ENCODE measurements around the gene SCYL1. TPM values are rescaled to one million over a fixed set of nuclear protein-coding genes. Genes with fewer than 3 reads are reported as not detected.

SCYL1 gene
- total RNA-seq, 1 donor from 2014 or later, result 79.4 TPM

GRCh38 chr11:65488273-65489034 lies 36.4 kb upstream of the SCYL1 start:
- H3K27me3 Mint-ChIP-seq, result no peaks in the 10 kb centered on the region
- H3K9me3 Mint-ChIP-seq, result no peaks in the 10 kb centered on the region
- TF ChIP-seq, protein P1, sequence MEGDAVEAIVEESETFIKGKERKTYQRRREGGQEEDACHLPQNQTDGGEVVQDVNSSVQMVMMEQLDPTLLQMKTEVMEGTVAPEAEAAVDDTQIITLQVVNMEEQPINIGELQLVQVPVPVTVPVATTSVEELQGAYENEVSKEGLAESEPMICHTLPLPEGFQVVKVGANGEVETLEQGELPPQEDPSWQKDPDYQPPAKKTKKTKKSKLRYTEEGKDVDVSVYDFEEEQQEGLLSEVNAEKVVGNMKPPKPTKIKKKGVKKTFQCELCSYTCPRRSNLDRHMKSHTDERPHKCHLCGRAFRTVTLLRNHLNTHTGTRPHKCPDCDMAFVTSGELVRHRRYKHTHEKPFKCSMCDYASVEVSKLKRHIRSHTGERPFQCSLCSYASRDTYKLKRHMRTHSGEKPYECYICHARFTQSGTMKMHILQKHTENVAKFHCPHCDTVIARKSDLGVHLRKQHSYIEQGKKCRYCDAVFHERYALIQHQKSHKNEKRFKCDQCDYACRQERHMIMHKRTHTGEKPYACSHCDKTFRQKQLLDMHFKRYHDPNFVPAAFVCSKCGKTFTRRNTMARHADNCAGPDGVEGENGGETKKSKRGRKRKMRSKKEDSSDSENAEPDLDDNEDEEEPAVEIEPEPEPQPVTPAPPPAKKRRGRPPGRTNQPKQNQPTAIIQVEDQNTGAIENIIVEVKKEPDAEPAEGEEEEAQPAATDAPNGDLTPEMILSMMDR (conservative IDR thresholded peaks at IDR 0.05), result no peak
- H3K4me3 Mint-ChIP-seq, result peak overlapping the region; percentile 78
- peak overlapping the region; percentile 94 for H3K27ac Mint-ChIP-seq
- no peak for DNase-seq (ENCODE audit: extremely low spot score, unreplicated experiment)
- H3K36me3 Mint-ChIP-seq, result no peaks in the 10 kb centered on the region
- H3K4me1 Mint-ChIP-seq (ENCODE audit: unreplicated experiment), result peaks cover 65% of the 10 kb centered on the region

DNA sequence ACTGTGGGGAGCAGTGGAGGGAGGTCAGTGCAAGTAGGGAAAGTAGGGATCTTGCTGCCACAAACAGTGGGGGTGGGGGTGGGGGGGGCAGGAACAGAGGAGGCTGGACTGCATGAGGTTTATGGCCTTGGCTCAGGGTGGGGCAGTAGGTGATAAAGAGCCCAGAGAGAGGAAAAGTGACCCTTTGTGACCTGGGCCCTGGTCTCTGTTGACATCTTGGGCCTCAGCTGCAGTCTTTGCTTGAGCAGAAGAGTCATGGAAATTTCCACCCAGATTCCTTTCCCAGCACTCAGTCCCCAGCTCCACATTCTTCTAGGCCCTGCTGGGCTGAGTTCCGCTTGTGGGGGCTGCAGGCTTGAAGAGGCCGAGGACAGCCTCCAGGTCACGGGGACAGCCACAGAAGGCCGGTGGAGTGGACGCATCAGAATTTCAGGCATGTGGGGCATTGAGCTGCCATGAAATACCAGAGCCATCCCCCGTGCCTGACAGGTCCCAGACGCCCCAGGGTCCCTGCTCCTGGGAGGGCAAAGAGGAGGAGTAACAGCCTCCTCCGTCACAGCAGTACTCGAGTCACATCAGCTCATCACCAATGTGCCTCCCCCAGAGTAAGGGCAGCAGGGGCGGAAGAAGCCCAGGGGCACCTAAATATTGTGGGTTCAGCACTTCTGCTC lies 35.7 kb upstream of the SCYL1 start:
- peak overlapping the region; percentile 78 for H3K4me3 Mint-ChIP-seq
- peaks cover 66% of the 10 kb centered on the region for H3K4me1 Mint-ChIP-seq (ENCODE audit: unreplicated experiment)
- no peaks in the 10 kb centered on the region for H3K9me3 Mint-ChIP-seq
- H3K27me3 Mint-ChIP-seq, result no peaks in the 10 kb centered on the region
- TF ChIP-seq, protein P1 (conservative IDR thresholded peaks at IDR 0.05), result no peak
- peak overlapping the region; percentile 94 for H3K27ac Mint-ChIP-seq
- no peak for DNase-seq (ENCODE audit: extremely low spot score, unreplicated experiment)
- no peaks in the 10 kb centered on the region for H3K36me3 Mint-ChIP-seq

- H3K36me3 Mint-ChIP-seq, result no peaks in the 10 kb centered on the region
- peak overlapping the region; percentile 94 for H3K27ac Mint-ChIP-seq
- DNase-seq (ENCODE audit: extremely low spot score, unreplicated experiment), result no peak
- TF ChIP-seq, protein P1 (conservative IDR thresholded peaks at IDR 0.05), result no peak
- H3K4me3 Mint-ChIP-seq, result peak overlapping the region; percentile 74
- no peaks in the 10 kb centered on the region for H3K9me3 Mint-ChIP-seq
- H3K27me3 Mint-ChIP-seq, result no peaks in the 10 kb centered on the region
- H3K4me1 Mint-ChIP-seq (ENCODE audit: unreplicated experiment), result peaks cover 72% of the 10 kb centered on the region
These were observed 35.1 kb upstream of the SCYL1 start for GRCh38 chr11:65489706-65490320.

DNA sequence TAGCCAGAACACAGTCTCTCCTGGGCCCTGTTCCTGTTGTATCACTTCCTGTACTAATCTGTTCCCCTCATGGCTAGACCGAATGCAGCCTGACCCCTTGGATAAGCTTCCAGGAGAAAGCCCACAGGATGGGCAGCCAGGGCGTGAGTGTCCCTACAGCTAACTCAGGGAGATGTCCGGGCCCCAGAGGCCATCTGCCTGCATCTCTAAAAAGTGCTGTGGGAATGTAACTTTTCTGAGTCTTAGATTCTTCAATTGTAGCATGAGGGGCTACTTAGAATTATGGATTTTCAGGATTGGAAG lies 33.8 kb upstream of the SCYL1 start:
- TF ChIP-seq, protein P1 (conservative IDR thresholded peaks at IDR 0.05), result no peak
- Mint-ChIP-seq H3K27me3 (no peaks in the 10 kb centered on the region), H3K27ac (peak overlapping the region; percentile 91), H3K4me1 (ENCODE audit: unreplicated experiment) (peaks cover 65% of the 10 kb centered on the region), H3K36me3 (no peaks in the 10 kb centered on the region), H3K4me3 (peak overlapping the region; percentile 45), H3K9me3 (no peaks in the 10 kb centered on the region)
- DNase-seq (ENCODE audit: extremely low spot score, unreplicated experiment), result no peak

DNA sequence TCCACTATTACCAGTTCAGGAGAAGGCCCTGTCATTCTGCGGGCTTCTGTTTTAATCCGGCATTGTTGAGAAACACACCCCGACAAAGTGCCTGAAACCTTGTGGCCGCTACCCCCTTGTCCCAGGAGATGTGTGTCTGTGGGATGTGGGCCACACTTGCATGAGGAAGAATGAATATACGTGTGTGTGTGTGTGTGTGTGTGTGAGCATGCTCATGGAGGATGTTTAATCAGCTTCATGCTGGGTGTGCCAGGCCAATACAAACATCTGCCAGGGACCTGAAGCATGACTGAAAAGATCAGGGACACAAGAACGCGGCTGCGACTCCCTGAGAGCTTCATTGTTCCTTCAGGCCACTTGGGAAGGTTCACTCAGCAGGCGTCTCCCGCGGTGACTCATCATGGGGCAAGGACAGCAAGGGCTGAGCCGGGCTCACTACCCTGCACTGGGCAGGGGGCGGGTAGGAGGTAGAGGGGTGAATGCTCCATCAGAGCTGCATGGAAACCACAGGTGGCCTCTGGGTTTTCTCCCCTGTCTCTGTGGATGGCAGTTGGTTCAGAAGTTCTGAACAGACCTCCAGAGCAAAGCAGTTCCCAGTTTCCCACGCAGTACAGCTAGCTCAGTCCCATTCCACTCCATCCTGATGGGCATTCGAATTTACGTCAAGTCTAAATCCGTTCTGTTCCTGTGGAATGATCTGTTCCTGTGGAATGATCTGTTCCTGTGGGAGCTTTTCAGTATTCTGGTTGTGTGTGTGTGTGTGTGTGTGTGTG lies 33.1 kb upstream of the SCYL1 start:
- H3K27me3 Mint-ChIP-seq, result no peaks in the 10 kb centered on the region
- H3K9me3 Mint-ChIP-seq, result no peaks in the 10 kb centered on the region
- H3K27ac Mint-ChIP-seq, result peak overlapping the region; percentile 91
- no peak for DNase-seq (ENCODE audit: extremely low spot score, unreplicated experiment)
- peak overlapping the region; percentile 54 for H3K4me3 Mint-ChIP-seq
- H3K36me3 Mint-ChIP-seq, result no peaks in the 10 kb centered on the region
- TF ChIP-seq, protein P1 (conservative IDR thresholded peaks at IDR 0.05), result no peak
- H3K4me1 Mint-ChIP-seq (ENCODE audit: unreplicated experiment), result peaks cover 72% of the 10 kb centered on the region

Measured in type B pancreatic cell (in vitro differentiated cells).